GM19452 (cell line): Measurements from ENCODE around the gene PTPN11.

Experiments
- ATAC-seq: cut with Tn5 transposase; IDR thresholded peaks from one replicate; pipeline ENCODE4 v1.9.1; 2021; ENCODE audit not compliant: unreplicated experiment

PTPN11 gene

GRCh38 chr12:112538740-112539139 lies 120.0 kb downstream of the PTPN11 start:
- ATAC-seq: no peak

- no peak for ATAC-seq
These were observed 120.5 kb downstream of the PTPN11 start for GRCh38 chr12:112539221-112539620.

- ATAC-seq: no peak
These were observed 121.3 kb downstream of the PTPN11 start for GRCh38 chr12:112540021-112540420.

- no peak for ATAC-seq
These were observed 125.0 kb downstream of the PTPN11 start for GRCh38 chr12:112543751-112544150.

- no peak for ATAC-seq
These were observed 127.6 kb downstream of the PTPN11 start for GRCh38 chr12:112546339-112546738.

GRCh38 chr12:112546996-112547395 lies 128.2 kb downstream of the PTPN11 start:
- no peak for ATAC-seq

- no peak for ATAC-seq
These were observed 130.3 kb downstream of the PTPN11 start for GRCh38 chr12:112549031-112549430.

GRCh38 chr12:112551681-112552080 lies 132.9 kb downstream of the PTPN11 start:
- ATAC-seq: no peak

- no peak for ATAC-seq
These were observed 137.0 kb downstream of the PTPN11 start for GRCh38 chr12:112555621-112556233.

GRCh38 chr12:112557951-112558630 lies 139.3 kb downstream of the PTPN11 start:
- ATAC-seq: no peak
